ENCODE results near the gene ANKRD39.

DNA sequence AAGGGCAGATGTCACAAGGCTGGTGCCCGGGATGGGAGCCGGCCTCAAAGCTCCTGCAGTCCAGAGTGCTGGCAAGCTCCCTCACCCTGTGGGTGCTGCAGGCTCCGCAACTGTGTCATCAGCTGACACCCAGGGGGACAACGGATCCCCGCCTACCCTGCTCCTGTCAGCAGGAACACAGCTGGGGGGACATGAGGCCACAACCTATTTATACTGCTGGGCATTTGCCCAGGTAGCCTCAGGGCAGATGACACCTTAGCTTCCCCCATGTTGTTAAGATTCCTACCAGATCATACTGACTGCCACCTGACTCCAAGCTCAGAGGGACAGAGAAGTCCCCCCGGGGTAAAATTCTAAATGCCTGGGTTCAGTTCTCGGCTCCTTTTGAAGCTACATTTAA is 15.2 kb downstream of the ANKRD39 start:
- TF ChIP-seq, protein P1, sequence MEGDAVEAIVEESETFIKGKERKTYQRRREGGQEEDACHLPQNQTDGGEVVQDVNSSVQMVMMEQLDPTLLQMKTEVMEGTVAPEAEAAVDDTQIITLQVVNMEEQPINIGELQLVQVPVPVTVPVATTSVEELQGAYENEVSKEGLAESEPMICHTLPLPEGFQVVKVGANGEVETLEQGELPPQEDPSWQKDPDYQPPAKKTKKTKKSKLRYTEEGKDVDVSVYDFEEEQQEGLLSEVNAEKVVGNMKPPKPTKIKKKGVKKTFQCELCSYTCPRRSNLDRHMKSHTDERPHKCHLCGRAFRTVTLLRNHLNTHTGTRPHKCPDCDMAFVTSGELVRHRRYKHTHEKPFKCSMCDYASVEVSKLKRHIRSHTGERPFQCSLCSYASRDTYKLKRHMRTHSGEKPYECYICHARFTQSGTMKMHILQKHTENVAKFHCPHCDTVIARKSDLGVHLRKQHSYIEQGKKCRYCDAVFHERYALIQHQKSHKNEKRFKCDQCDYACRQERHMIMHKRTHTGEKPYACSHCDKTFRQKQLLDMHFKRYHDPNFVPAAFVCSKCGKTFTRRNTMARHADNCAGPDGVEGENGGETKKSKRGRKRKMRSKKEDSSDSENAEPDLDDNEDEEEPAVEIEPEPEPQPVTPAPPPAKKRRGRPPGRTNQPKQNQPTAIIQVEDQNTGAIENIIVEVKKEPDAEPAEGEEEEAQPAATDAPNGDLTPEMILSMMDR (IDR thresholded peaks at IDR 0.05), result no peak
- TF ChIP-seq POLR2A (IDR thresholded peaks at IDR 0.05), result no peak

Data from testis (tissue), 2 donors.